Esophagus muscularis mucosa (tissue), 4 donors: ENCODE results near the gene KLHL1.

Source experiments
- CTCF ChIP-seq, 3 experiments: fragments of 200-600 bp in 2 of 3; fragments of 450-650 bp in 1 of 3; sonication (generic) in 2 of 3; IDR thresholded peaks; one replicate each; pipeline ENCODE4 v1.5.1; 2017 to 2019; ENCODE audit warnings: antibody characterized with exemption in 3 of 3, mild to moderate bottlenecking in 2 of 3, moderate library complexity in 1 of 3
- EP300 ChIP-seq: sonication (generic); formaldehyde crosslinking; IDR thresholded peaks from one replicate; pipeline ENCODE4 v1.6.1; 2017; ENCODE audit warnings: antibody characterized with exemption
- POLR2A ChIP-seq: fragments of 450-650 bp; IDR thresholded peaks from one replicate; pipeline ENCODE4 v1.6.1; 2017; ENCODE audit warnings: antibody characterized with exemption, moderate library complexity, mild to moderate bottlenecking, low read depth
- POLR2AphosphoS5 ChIP-seq, 2 donors: sonication (generic); formaldehyde crosslinking; IDR thresholded peaks; one replicate each; pipeline ENCODE4 v1.6.1; 2017; ENCODE audit warnings: antibody characterized with exemption in 2 of 2

GRCh38 chr13:70016116-70016515 is 92.1 kb downstream of the KLHL1 start:
- TF ChIP-seq POLR2AphosphoS5 (IDR thresholded peaks at IDR 0.05): no peak
- no peak for TF ChIP-seq POLR2A
- no peak for TF ChIP-seq CTCF (IDR thresholded peaks at IDR 0.05)
- no peak for TF ChIP-seq EP300
